A673 (cell line): Measurements from ENCODE around the gene ST8SIA3.

Source experiments
- EZH2 ChIP-seq: fragments of 200-600 bp; sonication (generic); IDR thresholded peaks from 2 replicates; pipeline ENCODE4 v1.6.1; 2017; ENCODE audit warnings: borderline replicate concordance, low read depth, mild to moderate bottlenecking, mixed read lengths, antibody characterized with exemption, low read length; ENCODE audit not compliant: poor library complexity, severe bottlenecking
- TF ChIP-seq, protein P1 (sequence below): fragments of 300-800, 200-600 bp; sonication (generic); conservative IDR thresholded peaks from 2 replicates; pipeline ENCODE4 v1.5.1; 2017; ENCODE audit warnings: low read depth, mild to moderate bottlenecking, antibody characterized with exemption, low read length, moderate library complexity, mixed read lengths

DNA sequence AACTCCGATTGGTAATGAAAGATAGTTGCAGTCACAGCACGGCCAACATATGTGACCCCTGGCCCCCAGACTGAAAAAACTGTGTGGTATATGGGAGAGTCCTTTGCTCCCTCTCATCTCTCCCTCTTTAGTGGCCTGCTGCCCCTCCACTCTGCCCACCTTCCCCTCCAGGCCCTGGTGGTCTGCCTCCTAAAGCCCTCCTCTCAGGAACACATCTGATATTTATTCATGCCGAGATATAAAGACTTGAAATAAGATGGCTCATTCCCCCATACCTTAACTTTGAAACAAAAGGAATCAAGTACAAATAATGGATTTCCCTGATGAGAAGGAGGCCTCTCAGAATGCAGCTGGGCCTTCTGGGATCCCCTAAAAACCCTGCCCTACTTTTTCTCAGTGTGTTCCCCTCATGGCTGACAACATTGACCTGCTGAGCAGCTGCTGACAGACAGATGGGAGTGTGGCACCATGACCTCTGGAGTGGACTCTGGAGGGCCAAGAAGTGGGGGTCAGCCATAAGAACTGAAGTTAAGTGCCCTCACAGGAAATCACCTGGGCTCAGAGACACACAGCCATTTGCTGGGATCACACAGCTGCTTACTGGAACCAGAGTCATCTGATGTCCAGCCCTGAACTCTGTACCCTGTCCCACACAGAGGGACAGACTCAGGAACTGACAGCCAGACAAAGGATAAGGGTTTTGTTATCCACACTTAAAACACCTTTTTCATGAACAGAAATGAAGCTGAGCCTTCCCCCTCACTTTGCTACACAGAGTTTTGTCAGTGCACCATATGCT, 39.8 kb upstream of the ST8SIA3 start:
- TF ChIP-seq, protein P1, sequence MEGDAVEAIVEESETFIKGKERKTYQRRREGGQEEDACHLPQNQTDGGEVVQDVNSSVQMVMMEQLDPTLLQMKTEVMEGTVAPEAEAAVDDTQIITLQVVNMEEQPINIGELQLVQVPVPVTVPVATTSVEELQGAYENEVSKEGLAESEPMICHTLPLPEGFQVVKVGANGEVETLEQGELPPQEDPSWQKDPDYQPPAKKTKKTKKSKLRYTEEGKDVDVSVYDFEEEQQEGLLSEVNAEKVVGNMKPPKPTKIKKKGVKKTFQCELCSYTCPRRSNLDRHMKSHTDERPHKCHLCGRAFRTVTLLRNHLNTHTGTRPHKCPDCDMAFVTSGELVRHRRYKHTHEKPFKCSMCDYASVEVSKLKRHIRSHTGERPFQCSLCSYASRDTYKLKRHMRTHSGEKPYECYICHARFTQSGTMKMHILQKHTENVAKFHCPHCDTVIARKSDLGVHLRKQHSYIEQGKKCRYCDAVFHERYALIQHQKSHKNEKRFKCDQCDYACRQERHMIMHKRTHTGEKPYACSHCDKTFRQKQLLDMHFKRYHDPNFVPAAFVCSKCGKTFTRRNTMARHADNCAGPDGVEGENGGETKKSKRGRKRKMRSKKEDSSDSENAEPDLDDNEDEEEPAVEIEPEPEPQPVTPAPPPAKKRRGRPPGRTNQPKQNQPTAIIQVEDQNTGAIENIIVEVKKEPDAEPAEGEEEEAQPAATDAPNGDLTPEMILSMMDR = no peak
- TF ChIP-seq EZH2 = no peak
